D341Med (cell line): Measurements from ENCODE around the gene PPP4R4.
"Not testable (repeated sequence)": the region's sequence is repeated elsewhere in the genome, so short reads cannot be mapped to it uniquely, and the experiment has no call there.

Experiments used
- DNase-seq: peaks from one replicate; pipeline ENCODE4 v3.0.0; 2012; ENCODE audit warnings: low spot score

The PPP4R4 gene

DNA sequence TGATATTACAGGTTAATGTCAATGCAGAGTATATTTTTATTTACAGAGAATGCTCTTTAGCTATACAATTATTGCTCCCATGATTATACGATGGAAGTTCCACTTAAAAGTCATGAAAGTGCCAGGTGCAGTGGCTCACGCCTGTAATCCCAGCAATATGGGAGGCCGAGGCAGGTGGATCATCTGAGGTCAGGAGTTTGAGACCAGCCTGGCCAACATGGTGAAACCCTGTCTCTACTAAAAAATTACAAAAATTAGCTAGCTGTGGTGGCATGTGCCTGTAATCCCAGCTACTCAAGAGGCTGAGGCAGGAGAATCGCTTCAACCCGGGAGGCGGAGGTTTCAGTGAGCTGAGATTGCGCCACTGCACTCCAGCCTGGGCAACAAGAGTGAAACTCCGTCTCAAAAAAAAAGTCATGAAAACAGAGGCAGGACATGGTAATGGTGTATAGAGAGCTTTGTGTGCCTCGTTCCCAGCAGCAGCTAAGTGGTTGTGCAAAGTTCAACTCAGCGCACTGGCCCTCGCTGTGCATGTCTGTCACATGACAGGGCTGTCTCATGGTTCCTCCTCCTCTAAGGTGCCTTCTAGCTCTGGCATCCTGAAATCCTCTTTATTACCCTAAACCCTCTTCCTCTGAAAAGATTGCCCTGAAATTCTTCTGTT, 102.9 kb downstream of the PPP4R4 start:
- DNase-seq = not testable (repeated sequence)

DNA sequence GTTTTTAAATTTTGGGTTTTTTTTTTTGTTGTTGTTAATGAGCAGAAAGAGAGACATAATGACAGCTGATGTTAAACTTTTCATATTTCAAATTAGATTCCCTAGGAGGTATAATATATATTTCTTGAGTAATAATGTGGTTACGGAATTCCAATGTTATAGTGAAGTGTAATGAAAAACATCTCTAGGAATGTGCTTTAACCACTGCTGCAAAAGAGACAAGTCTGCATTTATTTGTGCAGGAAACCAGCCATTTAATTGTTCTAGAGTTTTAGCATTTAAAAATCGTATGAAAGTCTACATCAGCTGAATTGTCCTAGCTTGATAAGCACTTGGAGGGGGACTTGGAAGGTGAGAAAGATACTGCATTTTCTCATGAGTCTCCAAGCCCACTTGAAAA, 104.6 kb downstream of the PPP4R4 start:
- no peak for DNase-seq

DNA sequence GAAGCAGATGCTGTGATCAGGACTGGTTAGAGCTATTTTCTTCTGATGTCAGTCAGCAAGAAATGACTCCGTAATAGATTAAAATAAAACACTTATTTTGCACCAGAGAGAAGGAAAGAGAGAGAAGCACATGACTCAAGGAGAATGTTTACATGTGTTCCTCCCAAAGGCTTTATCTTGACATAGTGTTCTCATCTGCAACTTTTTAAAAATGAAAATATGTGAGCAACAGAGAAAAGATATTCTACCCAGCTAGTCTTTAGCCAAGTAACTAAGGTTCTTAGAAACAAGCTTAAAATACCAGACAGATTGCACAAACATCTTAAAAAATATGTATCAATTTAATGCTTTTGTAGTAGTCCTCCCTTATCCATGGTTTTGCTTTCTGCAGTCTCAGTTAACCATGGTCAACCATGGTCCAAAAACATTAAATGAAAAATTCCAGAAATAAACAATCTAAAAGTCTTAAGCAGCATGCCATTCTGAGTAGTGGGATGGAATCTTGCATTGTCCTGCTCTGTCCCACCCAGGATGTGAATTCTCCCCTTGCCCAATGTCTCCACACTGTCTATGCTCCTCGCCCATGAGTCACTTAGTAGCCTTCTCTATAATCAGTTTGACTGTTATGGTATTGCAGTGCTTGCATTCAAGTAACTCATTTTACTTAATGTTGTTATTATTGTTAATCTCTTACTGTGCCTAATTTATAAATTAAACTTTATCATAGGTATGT, 109.0 kb downstream of the PPP4R4 start:
- DNase-seq = no peak

DNA sequence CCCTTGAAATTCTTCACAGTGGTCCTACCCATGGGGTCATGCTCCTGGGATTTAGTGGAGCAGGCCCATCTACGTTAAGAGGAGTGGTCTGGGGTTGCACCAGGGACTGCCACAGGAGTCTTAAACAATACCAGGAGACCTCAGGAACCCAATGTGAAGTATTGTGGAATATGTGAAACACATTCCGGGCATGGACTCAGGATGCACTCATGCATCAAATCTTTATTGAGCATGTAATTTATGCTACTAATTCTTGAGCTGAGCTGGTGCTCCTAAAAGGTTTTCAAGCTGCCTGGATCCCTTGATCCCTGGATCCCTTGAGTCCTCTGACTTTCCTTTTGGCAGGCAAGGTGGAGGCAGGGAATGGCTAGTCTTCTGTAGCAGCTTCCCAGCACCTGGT, 110.1 kb downstream of the PPP4R4 start:
- DNase-seq = no peak

DNA sequence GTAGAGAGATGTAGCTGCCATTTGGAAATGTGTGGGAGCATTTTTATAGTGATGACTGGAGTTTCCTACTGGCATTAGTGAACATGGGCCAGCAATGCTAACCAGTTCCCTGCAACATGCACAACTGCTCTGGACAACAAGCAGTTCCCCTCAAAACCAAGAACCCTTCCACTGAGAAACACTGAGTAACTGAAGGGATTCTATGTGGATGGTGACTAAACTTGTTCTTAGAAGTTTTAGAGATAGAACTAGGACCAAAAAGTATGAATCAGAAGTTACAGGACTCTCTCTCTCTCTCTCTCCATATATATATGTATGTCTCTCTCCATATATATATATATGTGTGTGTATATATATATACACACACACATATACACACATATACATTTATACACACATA, 111.0 kb downstream of the PPP4R4 start:
- no peak for DNase-seq

DNA sequence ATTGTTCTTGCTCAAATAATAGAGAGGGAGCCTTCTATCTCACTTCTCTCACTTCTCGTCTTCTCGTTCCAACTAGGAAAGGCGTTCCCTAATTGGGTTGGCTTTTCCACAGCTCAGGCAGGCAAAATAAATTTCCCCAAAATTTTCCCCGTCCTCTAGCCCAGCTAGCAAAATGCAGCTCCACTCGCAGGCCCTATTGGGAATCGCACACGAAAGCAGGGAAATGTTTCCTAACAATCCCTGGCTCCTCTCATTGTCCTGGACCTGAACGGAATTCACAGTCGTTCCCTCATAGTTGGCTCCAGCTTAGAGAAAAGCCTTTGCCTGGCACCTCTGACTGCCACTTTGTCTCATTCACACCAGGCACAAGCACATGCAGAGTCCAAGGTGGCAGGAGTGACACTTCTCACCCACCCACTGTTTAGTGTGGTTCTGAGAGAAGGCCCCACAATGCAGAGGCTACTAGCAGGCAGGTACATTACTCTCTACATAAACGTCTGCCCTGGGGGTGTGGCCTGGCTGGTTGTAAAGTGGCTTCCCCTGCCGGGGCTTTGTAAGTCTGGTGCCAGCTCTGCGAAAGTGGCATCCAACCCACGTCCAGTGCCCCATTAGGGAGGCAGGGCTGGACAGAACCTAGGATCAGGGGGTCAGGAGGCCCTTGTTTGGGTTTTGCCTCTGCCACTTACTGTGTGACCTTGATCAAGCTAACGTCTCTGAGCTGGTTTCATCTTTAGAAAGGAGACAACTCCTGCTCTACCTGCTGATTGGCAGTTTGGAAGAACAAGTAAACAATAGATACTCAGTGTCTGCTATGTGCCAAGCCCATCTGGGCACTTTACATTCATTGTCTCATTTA, 114.7 kb downstream of the PPP4R4 start:
- DNase-seq = no peak

DNA sequence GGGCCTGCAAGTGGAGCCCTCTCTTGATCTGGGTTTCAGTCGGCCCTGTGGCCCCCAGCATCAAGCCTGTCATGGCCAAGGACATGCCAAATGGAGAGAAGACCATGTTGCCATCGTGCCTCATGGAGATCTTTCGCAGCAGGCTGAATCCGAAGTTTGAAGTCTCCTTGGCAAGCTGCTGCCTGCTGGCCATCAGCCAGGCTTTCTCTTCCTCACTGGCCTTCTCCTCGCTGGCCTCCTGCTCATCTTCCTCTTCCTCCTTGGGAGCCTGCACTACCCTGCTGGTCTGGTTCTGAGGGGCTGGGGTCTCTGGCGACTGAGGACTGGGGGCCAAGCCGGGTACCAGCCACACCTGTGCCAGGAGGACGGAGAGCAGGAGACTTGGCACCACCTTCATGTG, 116.1 kb downstream of the PPP4R4 start:
- DNase-seq = no peak

DNA sequence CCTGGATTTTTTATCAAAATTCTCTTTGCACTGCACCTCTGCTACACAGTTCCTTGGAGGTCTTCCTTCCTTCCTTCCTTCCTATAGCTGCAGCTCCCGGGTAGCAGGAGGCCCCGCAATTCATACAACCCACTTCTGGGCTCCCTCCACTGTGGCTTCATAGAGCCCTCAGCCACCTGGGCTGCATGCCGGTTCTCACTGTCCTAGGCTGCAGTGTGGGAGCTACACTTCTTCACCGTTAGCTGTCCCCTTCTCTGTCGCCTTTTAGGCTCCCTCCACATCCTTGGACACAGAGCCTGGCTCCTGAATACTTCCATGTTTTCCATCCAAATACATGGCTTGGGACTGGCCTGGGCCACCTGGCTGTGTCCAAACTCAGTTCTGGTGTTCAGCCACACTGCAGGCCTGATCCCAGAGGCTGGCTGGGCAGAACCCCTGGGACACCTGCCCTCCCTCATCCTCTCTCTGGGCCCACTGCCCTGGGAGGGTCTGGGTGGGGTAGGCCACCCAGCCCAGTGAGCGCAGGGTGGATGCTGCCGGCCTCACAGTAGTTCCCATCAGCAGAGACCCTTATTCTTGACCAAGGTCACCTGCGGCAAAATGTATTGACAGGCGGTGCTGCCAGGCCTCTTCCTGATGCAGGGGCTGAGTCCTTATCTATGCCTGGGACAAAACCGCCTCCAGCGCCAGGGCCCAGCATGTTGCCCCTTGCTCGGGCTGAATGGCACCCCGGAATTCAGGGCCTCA, 117.2 kb downstream of the PPP4R4 start:
- no peak for DNase-seq

DNA sequence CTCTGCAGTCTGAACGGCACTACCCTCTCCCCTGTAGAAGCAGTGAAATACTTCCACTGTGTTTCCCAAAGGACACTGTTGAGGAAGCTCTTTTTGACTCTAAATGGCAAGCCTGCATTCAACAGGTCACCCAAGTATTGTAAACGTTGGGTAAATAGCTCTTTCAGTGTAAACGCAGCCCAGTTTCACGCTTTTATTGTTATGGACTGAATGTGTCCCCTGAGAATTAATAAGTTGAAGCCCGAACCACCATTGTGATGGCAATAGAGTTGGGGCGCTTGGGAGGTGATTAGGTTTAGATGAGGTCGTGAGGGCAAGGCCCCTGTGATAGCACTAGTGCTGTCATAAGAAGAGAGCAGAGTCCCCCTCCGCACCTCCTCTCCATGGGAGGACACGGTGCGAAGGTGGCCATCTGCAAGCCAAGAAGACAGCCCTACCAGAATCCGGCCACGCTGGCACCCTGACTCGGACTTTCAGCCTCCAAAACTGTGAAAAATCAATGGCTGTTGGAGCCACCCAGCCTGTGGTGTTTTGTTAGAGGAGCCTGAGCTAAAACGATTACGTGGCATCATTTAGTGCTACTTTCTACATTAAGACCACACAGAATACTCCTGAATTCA, 117.9 kb downstream of the PPP4R4 start:
- no peak for DNase-seq

DNA sequence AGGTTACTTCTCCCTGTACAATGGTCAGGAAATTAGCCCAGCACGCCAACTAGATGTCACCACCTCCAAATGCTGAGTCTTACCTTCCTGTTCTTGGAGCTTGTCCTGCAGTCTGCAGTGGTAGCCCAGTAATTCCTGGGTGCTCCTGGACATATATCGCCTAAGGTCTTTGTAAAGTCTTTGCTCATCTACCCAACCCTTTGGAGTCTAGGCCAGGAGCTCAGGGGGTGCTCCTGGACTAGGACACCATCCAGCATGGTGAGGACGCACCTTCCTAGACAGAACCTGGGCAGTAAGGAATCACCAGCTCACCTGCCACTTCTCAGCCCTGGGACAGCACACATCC, 118.4 kb downstream of the PPP4R4 start:
- DNase-seq = no peak

DNA sequence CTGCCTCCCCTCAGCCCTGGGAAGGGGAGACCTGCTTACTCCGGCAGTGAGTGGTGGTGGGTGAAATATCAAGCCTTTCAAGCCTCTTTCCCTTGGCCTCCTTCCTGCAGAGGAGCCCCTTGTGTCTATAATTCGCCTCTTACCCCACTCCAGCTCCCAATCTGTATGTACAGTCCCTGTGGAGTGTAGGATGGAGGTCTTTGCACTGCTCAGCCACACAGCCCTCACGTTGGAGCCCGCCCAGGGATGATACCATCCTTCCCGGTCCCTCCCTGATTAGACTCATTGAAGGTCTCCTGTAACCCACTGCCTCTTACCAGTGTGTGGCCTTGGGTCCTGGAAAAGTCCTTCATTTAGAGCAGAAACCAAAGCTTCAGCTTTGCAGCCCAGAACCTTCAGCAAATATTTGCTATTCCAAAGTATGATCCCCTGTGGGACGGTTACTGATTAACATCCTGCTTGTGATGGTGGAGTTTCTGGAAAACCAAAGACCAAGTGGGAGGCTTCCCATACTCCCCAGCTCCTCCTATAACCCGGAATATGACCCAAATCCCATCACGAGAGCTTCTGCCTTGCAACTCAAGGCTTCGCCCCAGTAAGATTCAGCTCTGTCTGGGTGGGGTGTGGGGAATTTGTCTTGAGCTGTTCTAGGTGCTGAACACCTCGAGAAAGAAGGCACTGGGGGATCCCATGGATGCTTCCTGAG, 118.9 kb downstream of the PPP4R4 start, which contains the start of gene SERPINA10:
TSS of gene SERPINA10 (minus strand) at position 397 of the 706 bp plus-strand sequence. CDS start 2,675 bp downstream, outside the sequence.
- no peak for DNase-seq

DNA sequence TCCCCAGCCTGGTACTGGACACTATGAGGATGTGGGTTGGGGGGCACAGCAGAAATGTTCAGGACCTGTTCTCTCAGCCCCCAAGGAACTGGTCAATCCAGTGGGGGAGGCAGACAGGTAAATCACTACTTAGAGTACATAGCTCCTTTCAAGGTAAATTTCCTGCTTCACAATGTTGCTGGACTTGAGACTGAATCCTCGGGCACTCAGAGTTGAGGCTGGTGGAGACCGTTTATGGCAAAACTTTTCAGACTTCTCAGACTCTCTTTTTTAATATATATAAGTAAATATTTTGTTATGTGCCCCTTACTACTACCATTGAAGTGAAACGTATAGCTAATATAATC, 119.4 kb downstream of the PPP4R4 start:
- no peak for DNase-seq

DNA sequence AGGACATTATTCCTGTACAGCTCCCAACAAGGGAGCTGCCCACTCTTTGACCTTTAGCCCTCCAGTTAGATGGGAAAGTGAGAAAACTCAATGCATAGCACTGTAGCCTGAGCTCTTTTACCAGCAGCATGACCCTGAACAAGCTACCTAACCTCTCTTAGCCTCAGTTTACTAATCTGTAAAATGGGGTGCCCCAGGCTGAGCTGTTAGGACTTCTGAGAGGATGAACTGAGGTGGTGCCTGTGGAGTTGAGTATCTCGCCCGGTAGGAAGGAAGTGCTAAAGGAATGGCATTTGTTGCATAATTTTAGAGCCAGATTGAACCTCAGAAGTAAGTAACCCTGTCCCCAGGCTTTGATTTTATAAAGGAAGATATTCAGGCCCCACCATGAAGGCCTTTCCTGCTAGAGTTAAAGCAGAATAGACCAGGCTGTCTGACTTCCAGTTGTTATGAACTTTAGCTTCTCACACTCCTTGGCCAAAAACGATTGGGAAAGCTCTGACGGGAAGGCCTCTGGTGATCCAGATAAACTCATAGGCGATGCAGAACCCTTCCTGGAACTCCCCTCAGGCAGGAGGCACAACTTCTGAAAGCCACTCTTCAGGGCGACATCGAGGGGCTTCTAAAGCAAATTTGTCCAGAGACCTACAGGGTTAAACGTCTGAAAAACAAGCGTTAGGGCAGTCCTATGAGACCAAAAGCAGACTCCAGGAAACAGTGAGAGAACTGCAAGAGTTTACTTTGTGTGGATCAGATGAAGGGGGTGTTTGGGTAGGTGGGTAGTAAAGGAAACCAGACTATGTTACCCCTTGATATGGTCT, 121.4 kb downstream of the PPP4R4 start:
- no peak for DNase-seq

DNA sequence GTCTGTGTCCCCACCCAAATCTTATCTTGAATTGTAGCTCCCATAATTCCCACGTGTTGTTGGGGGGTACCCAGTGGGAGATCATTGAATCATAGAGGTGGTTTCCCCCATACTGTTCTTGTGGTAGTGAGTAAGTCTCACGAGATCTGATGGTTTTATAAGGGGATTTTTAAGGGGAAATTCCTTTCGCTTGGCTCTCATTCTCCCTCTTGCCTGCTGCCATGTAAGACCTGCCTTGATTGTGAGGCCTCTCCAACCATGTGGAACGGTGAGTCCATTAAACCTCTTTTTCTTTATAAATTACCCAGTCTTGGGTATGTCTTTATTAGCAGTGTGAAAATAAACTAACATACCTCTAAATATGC, 122.0 kb downstream of the PPP4R4 start:
- not testable (repeated sequence) for DNase-seq

DNA sequence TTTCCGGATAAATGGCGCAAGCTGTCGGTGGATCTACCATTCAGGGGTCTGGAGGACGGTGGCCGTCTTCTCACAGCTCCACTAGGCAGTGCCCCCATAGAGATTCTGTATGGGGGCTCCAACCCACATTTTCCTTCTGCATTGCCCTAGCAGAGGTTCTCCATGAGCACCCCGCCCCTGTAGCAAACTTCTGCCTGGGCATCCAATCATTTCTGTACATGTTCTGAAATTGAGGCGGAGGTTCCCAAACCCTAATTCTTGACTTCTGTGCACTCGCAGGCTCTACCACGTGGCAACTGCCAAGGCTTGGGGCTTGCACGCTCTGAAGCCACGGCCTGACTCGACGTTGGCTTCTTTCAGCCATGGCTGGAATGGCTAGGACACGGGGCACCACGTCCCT, 124.0 kb downstream of the PPP4R4 start:
- no peak for DNase-seq

DNA sequence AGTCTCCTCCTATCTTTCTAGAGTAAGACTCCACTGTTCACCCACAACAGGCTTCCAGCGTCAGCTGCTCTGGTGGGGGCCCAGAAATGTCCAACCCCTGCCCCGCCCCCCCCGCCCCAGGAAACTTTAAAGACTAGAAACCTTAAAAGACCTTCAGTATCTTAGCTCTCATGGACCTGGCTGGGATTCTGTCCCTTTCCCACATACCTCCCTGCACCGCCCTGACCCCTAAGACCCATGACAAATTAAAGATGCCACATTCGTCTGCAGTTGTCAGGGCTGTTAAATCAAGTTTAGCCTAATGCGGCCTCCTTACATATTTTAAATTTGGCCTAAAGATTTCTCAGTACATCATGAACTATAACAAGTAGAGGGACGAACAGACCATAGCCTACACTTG, 129.0 kb downstream of the PPP4R4 start:
- no peak for DNase-seq

DNA sequence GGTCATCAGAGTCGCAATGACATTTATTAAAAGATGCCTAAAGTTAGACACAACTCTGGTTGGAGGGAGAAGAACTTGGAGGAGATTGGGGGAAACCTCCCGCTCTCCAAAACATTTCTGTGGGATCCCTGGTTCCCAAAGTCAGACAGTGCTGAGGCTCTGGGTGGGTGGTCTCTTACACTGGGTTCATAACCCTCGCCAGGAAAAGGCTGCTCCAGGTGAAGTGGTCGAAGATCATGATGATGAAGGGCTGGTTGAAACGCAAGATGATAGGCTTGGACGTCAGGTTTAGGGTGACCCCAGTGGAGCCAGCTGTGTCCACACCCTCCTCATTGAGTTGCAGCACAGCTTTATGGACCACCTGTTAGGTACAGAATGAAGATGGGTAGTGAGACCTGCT, 130.1 kb downstream of the PPP4R4 start:
- no peak for DNase-seq

DNA sequence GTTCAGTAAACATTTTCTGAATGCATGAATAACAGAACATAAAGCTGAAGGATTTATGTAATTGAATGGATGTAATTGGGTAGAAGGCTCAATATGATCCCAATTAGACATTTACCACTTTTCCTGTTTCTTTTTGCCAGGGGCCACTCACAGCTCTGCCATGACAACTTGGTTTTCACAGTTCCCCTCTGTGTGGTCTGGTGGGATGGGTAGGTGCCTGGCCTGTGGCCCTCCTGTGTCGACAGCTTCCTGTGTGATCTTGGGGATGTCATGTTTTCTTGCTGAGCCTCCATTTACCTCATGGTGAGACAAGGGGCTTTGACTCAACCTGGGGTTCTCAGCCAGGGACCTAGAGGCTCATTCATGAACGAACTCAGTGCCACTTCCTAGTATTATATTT, 131.5 kb downstream of the PPP4R4 start:
- no peak for DNase-seq

DNA sequence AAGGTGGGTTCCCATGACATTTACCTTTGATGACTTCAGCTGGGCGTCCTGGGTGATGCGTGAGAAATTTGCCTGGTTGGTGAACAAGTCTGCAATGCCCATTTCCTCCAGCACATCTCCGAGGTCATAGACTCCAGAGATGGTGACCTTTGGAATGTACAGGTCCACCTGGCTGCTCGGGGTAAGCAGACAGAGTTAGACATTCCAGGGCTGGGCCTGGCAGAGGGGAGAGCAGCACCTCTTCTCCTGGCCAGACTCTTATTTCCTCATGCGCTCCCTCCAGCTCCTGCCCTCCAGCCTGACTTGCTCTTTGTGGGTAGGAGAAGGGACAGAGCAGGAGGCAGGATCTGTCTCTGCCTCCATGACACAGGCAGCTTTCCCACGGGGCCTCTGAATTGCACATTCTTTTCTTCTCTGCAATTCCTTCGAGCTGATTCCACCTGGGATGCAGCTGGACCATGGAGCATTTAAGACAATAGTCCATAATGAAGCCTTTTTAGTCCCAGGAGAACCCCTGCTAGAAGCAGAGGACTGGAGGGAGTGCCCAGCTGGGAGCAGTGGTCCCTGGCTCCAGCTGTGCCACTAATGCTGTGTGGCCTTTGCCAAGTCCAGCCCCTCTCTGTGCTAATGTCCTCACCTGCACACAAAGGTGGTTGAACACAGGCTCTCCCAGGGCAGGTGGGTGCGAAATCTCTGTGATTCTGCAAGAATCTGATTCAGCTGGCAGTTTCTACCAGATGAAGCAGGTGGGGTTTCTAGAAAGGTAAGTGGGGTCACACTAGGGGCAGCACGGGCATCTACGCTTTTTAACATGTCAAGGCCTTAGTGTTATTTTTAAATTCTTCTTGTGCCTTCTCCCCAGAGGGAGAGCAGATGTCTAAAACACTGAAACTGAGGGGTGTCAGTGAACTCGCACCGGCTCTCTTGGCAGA, 132.2 kb downstream of the PPP4R4 start:
- no peak for DNase-seq
